ENCODE measurements around the gene SLC38A6.
"Not testable (repeated sequence)": the region's sequence is repeated elsewhere in the genome, so short reads cannot be mapped to it uniquely, and the experiment has no call there.

SLC38A6 gene

DNA sequence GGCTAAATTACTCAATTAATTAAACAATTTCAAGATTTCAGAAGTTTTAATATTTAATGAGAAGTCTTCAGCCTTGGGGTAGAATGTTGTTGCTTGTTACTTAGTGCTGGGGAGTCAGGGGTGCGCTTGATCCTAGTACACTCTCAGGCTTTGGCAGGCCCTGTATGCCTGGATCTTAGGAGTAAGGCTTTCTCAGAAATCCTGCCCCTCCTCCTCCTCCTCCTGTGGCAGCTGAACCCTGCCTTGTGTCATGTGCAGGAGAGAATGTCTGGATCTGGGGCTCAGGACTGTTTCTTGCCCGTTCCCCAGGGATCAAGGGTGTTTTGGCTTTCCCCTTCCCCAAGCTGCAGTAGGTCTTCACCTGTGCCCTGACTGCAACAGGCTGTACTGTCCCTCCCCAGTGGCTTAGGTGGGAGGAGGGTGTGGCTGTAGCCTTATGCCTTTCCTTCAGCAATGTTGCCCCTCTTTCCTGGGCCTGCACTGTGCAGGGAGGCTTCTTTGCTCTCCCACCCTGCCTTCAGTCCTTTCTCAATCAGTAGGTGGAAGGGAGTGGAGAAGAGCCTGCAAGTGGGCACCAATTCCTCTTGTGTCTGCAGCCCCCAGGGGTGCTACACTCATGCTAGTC is 108.2 kb downstream of the SLC38A6 start:
- TF ChIP-seq, protein P1, sequence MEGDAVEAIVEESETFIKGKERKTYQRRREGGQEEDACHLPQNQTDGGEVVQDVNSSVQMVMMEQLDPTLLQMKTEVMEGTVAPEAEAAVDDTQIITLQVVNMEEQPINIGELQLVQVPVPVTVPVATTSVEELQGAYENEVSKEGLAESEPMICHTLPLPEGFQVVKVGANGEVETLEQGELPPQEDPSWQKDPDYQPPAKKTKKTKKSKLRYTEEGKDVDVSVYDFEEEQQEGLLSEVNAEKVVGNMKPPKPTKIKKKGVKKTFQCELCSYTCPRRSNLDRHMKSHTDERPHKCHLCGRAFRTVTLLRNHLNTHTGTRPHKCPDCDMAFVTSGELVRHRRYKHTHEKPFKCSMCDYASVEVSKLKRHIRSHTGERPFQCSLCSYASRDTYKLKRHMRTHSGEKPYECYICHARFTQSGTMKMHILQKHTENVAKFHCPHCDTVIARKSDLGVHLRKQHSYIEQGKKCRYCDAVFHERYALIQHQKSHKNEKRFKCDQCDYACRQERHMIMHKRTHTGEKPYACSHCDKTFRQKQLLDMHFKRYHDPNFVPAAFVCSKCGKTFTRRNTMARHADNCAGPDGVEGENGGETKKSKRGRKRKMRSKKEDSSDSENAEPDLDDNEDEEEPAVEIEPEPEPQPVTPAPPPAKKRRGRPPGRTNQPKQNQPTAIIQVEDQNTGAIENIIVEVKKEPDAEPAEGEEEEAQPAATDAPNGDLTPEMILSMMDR (IDR thresholded peaks at IDR 0.05; ENCODE audit: low read depth, low read length) = no peak
- no peak overlapping the region for H3K4me3 ChIP-seq (ENCODE audit: low read depth, low read length)

DNA sequence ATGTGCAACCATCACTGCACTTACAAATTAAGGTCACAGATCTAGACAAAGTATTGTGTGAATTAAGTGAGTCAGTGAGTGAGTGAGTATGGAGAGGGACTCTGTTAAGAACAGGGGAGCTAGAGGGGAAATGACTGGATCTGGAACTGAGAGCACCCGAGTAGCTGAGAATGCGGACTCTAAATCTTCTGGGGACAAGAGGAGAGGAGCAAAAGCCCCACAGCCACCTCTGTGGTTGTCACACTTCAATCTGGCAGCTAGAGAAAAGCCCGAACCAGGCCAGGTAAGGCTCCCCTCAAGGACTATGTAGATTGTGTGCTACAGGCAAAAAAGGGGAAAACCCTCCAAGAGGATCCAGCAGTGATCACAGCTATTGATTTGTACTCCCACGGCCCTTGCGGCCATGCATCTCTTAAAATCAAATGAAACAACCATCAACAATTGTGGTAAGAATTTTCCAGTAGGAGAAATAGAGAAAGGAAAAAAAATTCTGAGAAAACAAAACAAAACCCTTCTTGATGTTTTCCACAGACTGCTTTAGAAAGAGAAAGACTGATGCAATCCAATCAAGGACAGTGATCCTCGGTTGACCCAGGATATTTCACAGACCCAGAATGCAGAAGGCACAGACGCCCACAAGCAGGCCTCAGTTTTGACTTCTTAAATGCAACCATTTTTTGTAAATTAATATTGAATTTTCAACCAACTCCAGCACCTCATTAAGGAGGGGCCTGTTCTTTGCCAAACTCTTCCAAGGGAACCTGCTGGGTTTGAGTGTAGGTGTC is 109.6 kb downstream of the SLC38A6 start:
- TF ChIP-seq, protein P1 (IDR thresholded peaks at IDR 0.05; ENCODE audit: low read depth, low read length) = no peak
- no peak overlapping the region for H3K4me3 ChIP-seq (ENCODE audit: low read depth, low read length)

DNA sequence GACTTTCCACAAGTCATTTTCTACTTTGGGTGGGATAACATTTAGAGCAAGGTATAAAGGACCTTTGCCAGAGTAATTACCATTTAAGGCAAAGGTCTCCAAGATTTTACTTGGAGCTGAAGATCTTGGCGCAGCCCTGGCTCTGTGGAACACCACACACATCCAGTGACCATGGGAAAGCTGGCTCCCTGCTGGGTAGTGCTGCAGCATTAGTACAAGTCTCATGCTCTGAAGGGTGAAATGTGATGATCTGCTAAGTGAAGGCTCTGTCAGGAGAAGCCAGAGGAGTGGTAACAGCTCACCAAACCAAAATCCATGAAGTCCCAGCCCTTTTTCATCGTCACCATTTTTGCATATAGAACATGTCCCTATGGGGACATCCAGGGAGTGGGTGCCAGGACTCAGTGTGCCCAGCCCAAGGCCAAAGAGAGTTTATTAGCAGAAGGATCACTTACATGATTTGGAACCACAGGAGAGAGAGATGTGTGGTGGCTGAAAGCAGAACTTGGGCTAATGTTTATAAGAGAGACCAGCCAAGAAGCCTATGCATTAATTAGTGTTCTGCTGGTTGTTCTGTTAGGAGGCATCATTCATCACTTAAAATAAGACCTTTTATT is 110.7 kb downstream of the SLC38A6 start:
- no peak overlapping the region for H3K4me3 ChIP-seq (ENCODE audit: low read depth, low read length)
- TF ChIP-seq, protein P1 (IDR thresholded peaks at IDR 0.05; ENCODE audit: low read depth, low read length) = no peak

DNA sequence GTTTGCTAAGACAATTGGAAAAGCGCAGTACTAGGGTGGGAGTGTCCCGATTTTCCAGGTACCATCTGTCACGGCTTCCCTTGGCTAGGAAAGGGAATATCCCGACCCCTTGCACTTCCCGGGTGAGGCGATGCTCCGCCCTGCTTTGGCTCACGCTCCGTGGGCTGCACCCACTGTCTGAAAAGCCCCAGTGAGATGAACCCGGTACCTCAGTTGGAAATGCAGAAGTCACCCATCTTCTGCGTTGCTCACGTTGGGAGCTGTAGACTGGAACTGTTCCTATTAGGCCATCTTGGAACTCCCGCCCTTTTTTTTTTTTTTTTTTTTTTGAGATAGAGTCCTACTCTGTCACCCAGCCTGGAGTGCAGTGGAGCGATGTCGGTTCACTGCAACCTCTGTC is 117.1 kb downstream of the SLC38A6 start:
- H3K4me3 ChIP-seq (ENCODE audit: low read depth, low read length) = not testable (repeated sequence)

DNA sequence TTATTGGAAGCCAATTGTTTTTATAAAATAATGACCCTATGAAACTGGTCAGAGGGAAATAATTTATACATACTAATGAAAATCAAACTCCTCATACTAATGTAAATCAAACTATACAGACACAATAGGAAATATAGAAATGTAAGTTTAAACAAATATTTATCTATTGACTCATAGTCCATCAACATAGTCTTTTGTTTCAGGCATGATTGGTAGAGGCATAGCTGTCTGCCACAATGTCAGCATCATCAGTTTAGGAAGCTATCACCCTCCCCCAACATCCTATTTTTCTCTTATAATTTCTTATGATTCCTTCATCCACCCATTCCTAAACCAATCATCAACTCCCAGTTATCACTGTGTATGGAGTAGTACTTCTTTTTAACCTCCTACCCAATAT is 117.7 kb downstream of the SLC38A6 start:
- H3K4me3 ChIP-seq (ENCODE audit: low read depth, low read length) = no peak overlapping the region
- TF ChIP-seq, protein P1 (IDR thresholded peaks at IDR 0.05; ENCODE audit: low read depth, low read length) = no peak

DNA sequence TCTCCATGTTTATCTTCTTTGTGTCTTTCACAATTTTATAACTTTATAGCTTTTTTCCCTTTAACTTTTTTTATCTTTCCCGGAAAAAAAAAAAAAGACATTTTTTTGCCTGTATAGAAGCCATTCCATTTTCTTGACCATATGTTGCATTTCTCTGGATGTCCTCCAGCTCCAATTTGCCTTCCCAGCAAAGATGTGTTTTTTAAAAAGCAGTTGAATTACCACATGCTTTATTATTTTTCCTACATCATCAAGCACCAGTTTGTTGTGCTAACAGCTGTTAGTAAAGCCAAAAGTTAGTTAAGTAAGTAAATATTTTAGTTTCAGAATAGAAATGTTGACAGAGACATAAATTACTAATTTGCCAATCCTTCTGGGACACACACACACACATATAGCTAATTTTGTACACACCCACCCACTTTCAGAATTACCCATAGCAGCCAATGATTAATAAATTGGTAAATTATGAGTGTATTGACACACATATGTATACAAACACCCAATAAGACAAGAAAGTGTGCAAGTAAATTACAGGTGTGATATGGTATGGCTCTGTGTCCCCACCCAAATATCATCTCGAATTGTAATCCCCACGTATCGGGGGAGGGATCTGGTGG is 118.3 kb downstream of the SLC38A6 start:
- TF ChIP-seq, protein P1 (IDR thresholded peaks at IDR 0.05; ENCODE audit: low read depth, low read length) = no peak
- no peak overlapping the region for H3K4me3 ChIP-seq (ENCODE audit: low read depth, low read length)

DNA sequence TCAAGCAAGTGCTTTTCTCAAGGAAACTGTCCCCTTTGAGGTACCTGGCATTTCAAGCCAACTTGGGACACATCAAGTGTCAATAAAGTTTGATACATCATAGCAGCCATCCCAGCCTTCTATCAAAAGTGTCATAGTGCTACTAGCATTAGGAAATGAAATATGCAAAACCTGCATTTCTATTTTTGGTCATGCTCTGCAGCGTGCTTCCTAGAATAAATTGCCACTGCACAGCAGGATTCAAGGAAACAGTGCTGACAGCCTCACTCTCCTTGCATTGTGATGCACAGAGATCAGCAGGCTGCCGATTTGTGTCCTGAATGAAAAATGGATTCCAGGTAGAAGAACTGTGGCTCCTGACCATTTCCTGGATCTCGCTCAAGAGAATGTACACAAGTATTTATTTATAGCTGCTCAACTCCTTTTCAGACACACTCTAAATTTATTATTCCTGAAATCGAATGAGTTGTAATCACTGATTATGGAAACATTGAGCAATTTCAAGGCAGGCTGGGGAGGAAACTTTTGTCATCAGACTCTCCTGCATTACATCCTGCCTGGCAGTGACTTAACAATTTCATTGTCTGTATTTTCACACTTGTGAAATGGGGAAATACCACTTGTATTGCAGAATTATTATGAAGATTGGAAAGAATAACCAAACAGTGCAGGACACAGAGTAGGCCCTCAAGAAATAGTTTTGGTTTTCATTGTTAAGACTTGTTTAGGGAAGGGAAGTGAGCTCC is 120.9 kb downstream of the SLC38A6 start:
- H3K4me3 ChIP-seq (ENCODE audit: low read depth, low read length) = no peak overlapping the region
- TF ChIP-seq, protein P1 (IDR thresholded peaks at IDR 0.05; ENCODE audit: low read depth, low read length) = no peak
